Cerebellar nuclear complex (tissue), 1 donor: ENCODE measurements around the gene LZTR1.

Experiments used
- DNase-seq, 2 experiments: peaks; one replicate each; lab custom pipeline; 2025; lab: John Stamatoyannopoulos, UW

The LZTR1 gene

GRCh38 chr22:20980938-20981722 lies 967 bp upstream of the LZTR1 start:
- no peak for DNase-seq

- DNase-seq: no peak
Measured at GRCh38 chr22:20982563-20982882, 426 bp downstream of the LZTR1 start.

- no peak for DNase-seq
Measured at GRCh38 chr22:20983081-20983771, 1.1 kb downstream of the LZTR1 start.

GRCh38 chr22:20985720-20986119 lies 3.6 kb downstream of the LZTR1 start:
- DNase-seq: no peak

- DNase-seq: no peak
Measured at GRCh38 chr22:20986365-20986764, 4.3 kb downstream of the LZTR1 start.

GRCh38 chr22:20987375-20987774 lies 5.3 kb downstream of the LZTR1 start:
- DNase-seq: no peak

GRCh38 chr22:20988573-20989322 lies 6.7 kb downstream of the LZTR1 start:
- DNase-seq: no peak

- DNase-seq: no peak
Measured at GRCh38 chr22:20989323-20990138, 7.4 kb downstream of the LZTR1 start.

- no peak for DNase-seq
Measured at GRCh38 chr22:20990184-20991180, 8.4 kb downstream of the LZTR1 start.

- DNase-seq: no peak
Measured at GRCh38 chr22:20991252-20992055, 9.4 kb downstream of the LZTR1 start.

- no peak for DNase-seq
Measured at GRCh38 chr22:20992056-20992442, 10.0 kb downstream of the LZTR1 start.

- no peak for DNase-seq
Measured at GRCh38 chr22:20992456-20993303, 10.6 kb downstream of the LZTR1 start.

GRCh38 chr22:20993304-20994127 lies 11.4 kb downstream of the LZTR1 start:
- no peak for DNase-seq

- no peak for DNase-seq
Measured at GRCh38 chr22:20994128-20994901, 12.2 kb downstream of the LZTR1 start.

GRCh38 chr22:20994902-20995241 lies 12.8 kb downstream of the LZTR1 start:
- DNase-seq: no peak

GRCh38 chr22:20995329-20996030 lies 13.4 kb downstream of the LZTR1 start:
- no peak for DNase-seq

- no peak for DNase-seq
Measured at GRCh38 chr22:20996031-20996410, 13.9 kb downstream of the LZTR1 start.
